Upper lobe of right lung (tissue), 1 donor: Measurements from ENCODE around the gene SLC12A7. TPM values are rescaled to one million over a fixed set of nuclear protein-coding genes. Genes with fewer than 3 reads are reported as not detected.
A peak's percentile ranks its signal among the peaks of the same experiment; 100 is the strongest.
"Not testable (repeated sequence)": the region's sequence is repeated elsewhere in the genome, so short reads cannot be mapped to it uniquely, and the experiment has no call there.

Experiments
- ATAC-seq: fragments of 200-7000 bp; cut with Tn5 transposase; one replicate; pipeline ENCODE4 v1.9.1; 2020; ENCODE audit warnings: mild to moderate bottlenecking, moderate library complexity
- DNase-seq: peaks from one replicate; pipeline ENCODE4 v3.0.0-alpha.2; 2020
- H3K27ac ChIP-seq: fragments of 200-600 bp; one replicate; pipeline ENCODE4 v1.8.0; 2022
- H3K27me3 ChIP-seq: fragments of 200-600 bp; one replicate; pipeline ENCODE4 v1.8.0; 2022; ENCODE audit warnings: mild to moderate bottlenecking
- H3K36me3 ChIP-seq: fragments of 200-600 bp; one replicate; pipeline ENCODE4 v1.8.0; 2022
- H3K4me1 ChIP-seq: fragments of 200-600 bp; one replicate; pipeline ENCODE4 v1.8.0; 2022
- H3K4me3 ChIP-seq: fragments of 200-600 bp; one replicate; pipeline ENCODE4 v1.8.0; 2022; ENCODE audit warnings: mild to moderate bottlenecking
- H3K9me3 ChIP-seq: fragments of 200-600 bp; one replicate; pipeline ENCODE4 v1.8.0; 2022
- CTCF ChIP-seq: fragments of 200-600 bp; IDR thresholded peaks from one replicate; pipeline ENCODE4 v1.8.0; 2022; ENCODE audit warnings: antibody characterized with exemption
- intact Hi-C: fragments of 100-400 bp; cut with DNase I; formaldehyde crosslinking; loops from one replicate; pipeline ENCODE4 v1.11.0; 2022
- microRNA-seq: library from miRNA; unstranded; fragments of <30 nt; microRNA quantifications from one replicate; pipeline ENCODE4 v1.2.0, GENCODE V29; 2020; ENCODE audit warnings: borderline microRNAs expressed
- total RNA-seq: library from RNA; stranded (reverse); fragmentation: NEBNext Ultra II Directional; extraction: Animal tissue kit (Norgen Biotek cat#: 25700); gene quantifications from one replicate; pipeline ENCODE4 v1.2.1, GENCODE V29; 2021
- donor health status: DM: no; HTN: yes; CAD: no; lungs with severe emphysema.

Gene SLC12A7
- total RNA-seq, 1 donor from 2014 or later = 49.6 TPM

DNA sequence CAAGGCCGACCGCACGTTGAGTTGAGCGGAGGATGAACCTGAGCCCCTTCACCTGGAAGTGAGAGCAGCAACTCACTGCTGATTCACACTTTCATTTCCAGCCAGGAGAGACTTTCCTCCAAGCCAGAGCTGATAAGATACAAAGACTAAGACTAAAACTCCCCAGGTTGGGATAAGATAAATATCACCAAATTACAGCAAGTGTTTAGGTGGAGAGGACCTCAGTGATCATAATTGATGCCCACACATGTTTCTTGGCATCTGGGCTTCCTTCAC is 109.7 kb downstream of the SLC12A7 start:
- TF ChIP-seq CTCF = no peak
- H3K4me3 ChIP-seq = no peak overlapping the region
- DNase-seq = no peak
- no peak for ATAC-seq
- H3K27ac ChIP-seq = no peak overlapping the region
- no peaks in the 10 kb centered on the region for H3K27me3 ChIP-seq
- H3K4me1 ChIP-seq = peaks cover 24% of the 10 kb centered on the region
- H3K9me3 ChIP-seq = no peaks in the 10 kb centered on the region
- intact Hi-C loops = loop anchor here (10.0 kb wide), 1 partner anchor 133 kb away; no protein-coding TSS in a partner anchor
- H3K36me3 ChIP-seq = no peaks in the 10 kb centered on the region

- Histone ChIP-seq H3K27me3 (no peaks in the 10 kb centered on the region), H3K9me3 (no peaks in the 10 kb centered on the region), H3K36me3 (no peaks in the 10 kb centered on the region), H3K4me1 (peaks cover 25% of the 10 kb centered on the region), H3K27ac (no peak overlapping the region), H3K4me3 (no peak overlapping the region)
- TF ChIP-seq CTCF = no peak
- peak; percentile 57 for DNase-seq
- no peak for ATAC-seq
- intact Hi-C loops = loop anchor here (10.0 kb wide), 1 partner anchor 133 kb away; no protein-coding TSS in a partner anchor
Measured at GRCh38 chr5:1001406-1002270, 110.2 kb downstream of the SLC12A7 start.

GRCh38 chr5:1000831-1001230 is 111.0 kb downstream of the SLC12A7 start:
- not testable (repeated sequence) for H3K27ac ChIP-seq, ATAC-seq, H3K27me3 ChIP-seq, H3K4me3 ChIP-seq, H3K9me3 ChIP-seq, H3K36me3 ChIP-seq, DNase-seq
- peaks cover 25% of the 10 kb centered on the region for H3K4me1 ChIP-seq
- intact Hi-C loops = loop anchor here (10.0 kb wide), 1 partner anchor 134 kb away; no protein-coding TSS in a partner anchor

Small RNA genes within 50 kb of the gene (microRNA-seq; reads per million reads assigned to microRNA genes)
- not detected for gene MIR4635

Other genes starting within 250 kb of the SLC12A7 start
- gene BRD9, start 219.3 kb downstream of the SLC12A7 start, total RNA-seq = 33.8 TPM
- 0.81 TPM for gene TRIP13, start 219.2 kb downstream of the SLC12A7 start, total RNA-seq
- 64.4 TPM for gene NKD2, start 103.3 kb downstream of the SLC12A7 start, total RNA-seq
- not detected for gene SLC6A19, start 89.5 kb upstream of the SLC12A7 start, total RNA-seq
- gene SLC6A18, start 113.3 kb upstream of the SLC12A7 start, total RNA-seq = not detected
- not detected for gene TERT, start 183.0 kb upstream of the SLC12A7 start, total RNA-seq
- gene CLPTM1L, start 233.0 kb upstream of the SLC12A7 start, total RNA-seq = 153 TPM